Keratinocyte (primary cell): Measurements from ENCODE around the gene SEMA3E. TPM values are rescaled to one million over a fixed set of nuclear protein-coding genes. Genes with fewer than 3 reads are reported as not detected.

ENCODE experiments used
- DNase-seq: peaks from one replicate; pipeline ENCODE4 v3.0.0-alpha.2; 2011; ENCODE audit warnings: low read depth, missing footprints, low spot score
- FAIRE-seq: peaks from 2 replicates; lab custom pipeline; 2011; peaks lifted over from hg19 to GRCh38; lab: Jason Lieb, UNC
- H2AFZ ChIP-seq: 2 replicates; pipeline ENCODE4 v1.6.0; 2012; ENCODE audit warnings: low read length, control low read depth, inconsistent platforms; ENCODE audit not compliant: control insufficient read depth
- H3K27ac ChIP-seq: 2 replicates; pipeline ENCODE4 v1.5.1; 2011; ENCODE audit warnings: low read length; ENCODE audit not compliant: control insufficient read depth, insufficient read depth
- H3K27me3 ChIP-seq: 3 replicates; pipeline ENCODE4 v1.6.0; 2011; ENCODE audit warnings: low read length; ENCODE audit not compliant: control insufficient read depth, insufficient read depth; ENCODE audit errors: extremely low read depth
- H3K36me3 ChIP-seq, 2 experiments: 2 replicates in 1 of 2; 3 replicates in 1 of 2; pipeline ENCODE4 v1.5.1; 2011; ENCODE audit warnings: low read length in 2 of 2, mild to moderate bottlenecking in 1 of 2; ENCODE audit not compliant: control insufficient read depth in 2 of 2, insufficient read depth in 2 of 2; ENCODE audit errors: extremely low read depth in 1 of 2
- H3K4me1 ChIP-seq: 3 replicates; pipeline ENCODE4 v1.5.1; 2011; ENCODE audit warnings: low read length; ENCODE audit not compliant: control insufficient read depth, insufficient read depth; ENCODE audit errors: extremely low read depth
- H3K4me2 ChIP-seq: 3 replicates; pipeline ENCODE4 v1.6.0; 2011; ENCODE audit warnings: low read depth, low read length; ENCODE audit not compliant: control insufficient read depth, insufficient read depth; ENCODE audit errors: extremely low read depth
- H3K4me3 ChIP-seq, 3 experiments: fragments of 200-600 bp in 1 of 3; sonication (generic) in 1 of 3; 2 replicates in 2 of 3; 3 replicates in 1 of 3; pipeline ENCODE4 v1.5.1; 2011 to 2016; ENCODE audit warnings: low read length in 3 of 3, mild to moderate bottlenecking in 3 of 3, control low read depth in 2 of 3, inconsistent platforms in 1 of 3, low read depth in 1 of 3, mixed read lengths in 1 of 3, mixed run types in 1 of 3, moderate library complexity in 1 of 3; ENCODE audit not compliant: control insufficient read depth in 2 of 3, insufficient read depth in 2 of 3; ENCODE audit errors: extremely low read depth in 1 of 3
- H3K79me2 ChIP-seq: 2 replicates; pipeline ENCODE4 v1.6.0; 2012; ENCODE audit warnings: low read length; ENCODE audit not compliant: control insufficient read depth, insufficient read depth
- H3K9ac ChIP-seq: 3 replicates; pipeline ENCODE4 v1.6.0; 2011; ENCODE audit warnings: low read length; ENCODE audit not compliant: control insufficient read depth, insufficient read depth; ENCODE audit errors: extremely low read depth
- H3K9me1 ChIP-seq: 3 replicates; pipeline ENCODE4 v1.6.0; 2011; ENCODE audit warnings: low read length; ENCODE audit not compliant: control insufficient read depth, insufficient read depth; ENCODE audit errors: extremely low read depth
- H3K9me3 ChIP-seq: 2 replicates; pipeline ENCODE4 v1.5.1; 2012; ENCODE audit warnings: low read depth, low read length; ENCODE audit not compliant: control insufficient read depth
- H4K20me1 ChIP-seq: 3 replicates; pipeline ENCODE4 v1.6.0; 2011; ENCODE audit warnings: low read length; ENCODE audit not compliant: control insufficient read depth, insufficient read depth; ENCODE audit errors: extremely low read depth
- EZH2 ChIP-seq: IDR thresholded peaks from one replicate; pipeline ENCODE4 v1.6.1; 2012; ENCODE audit warnings: inconsistent platforms, mild to moderate bottlenecking, low read length, moderate library complexity
- dilution Hi-C: fragments of 300-500 bp; cut with MboI; formaldehyde crosslinking; loops from one replicate; pipeline ENCODE4 v1.7.0; 2020; ENCODE audit warnings: low sequenced_read_pairs; ENCODE audit not compliant: extremely low pct_ligation_motif_present
- polyA plus RNA-seq, 5 experiments: library from polyadenylated mRNA; depleted of rRNA in 3 of 5; stranded (reverse) in 3 of 5; stranded (forward) in 1 of 5; unstranded in 1 of 5; fragments of >200 nt; gene quantifications; 1 replicate in 1 of 5; 2 replicates in 3 of 5; 3 replicates in 1 of 5; pipeline versions ENCODE4 v1.2.1 to v1.2.3, GENCODE V29; 2011 to 2012; ENCODE audit warnings: missing spikeins in 2 of 5, low read depth in 1 of 5, low replicate concordance in 1 of 5
- TF ChIP-seq, protein P1 (sequence below), 3 experiments: IDR thresholded peaks in 1 of 3; conservative IDR thresholded peaks in 1 of 3; optimal IDR thresholded peaks in 1 of 3; 2 replicates in 2 of 3; 3 replicates in 1 of 3; pipeline versions ENCODE3 to v1.5.1; 2011; ENCODE audit warnings: low read length in 3 of 3, mild to moderate bottlenecking in 3 of 3, moderate library complexity in 2 of 3, control low read depth in 1 of 3, inconsistent platforms in 1 of 3; ENCODE audit not compliant: insufficient read depth in 2 of 3; ENCODE audit errors: extremely low read depth in 1 of 3

SEMA3E gene
- polyA plus RNA-seq, 1 donor (not counting 4 experiments of a cell fraction or from before 2014, with no cell fraction given) = 0.21 TPM

- FAIRE-seq (no peak), DNase-seq (no peak)
These were observed 283.2 kb downstream of the SEMA3E start for GRCh38 chr7:83365746-83366145.

DNA sequence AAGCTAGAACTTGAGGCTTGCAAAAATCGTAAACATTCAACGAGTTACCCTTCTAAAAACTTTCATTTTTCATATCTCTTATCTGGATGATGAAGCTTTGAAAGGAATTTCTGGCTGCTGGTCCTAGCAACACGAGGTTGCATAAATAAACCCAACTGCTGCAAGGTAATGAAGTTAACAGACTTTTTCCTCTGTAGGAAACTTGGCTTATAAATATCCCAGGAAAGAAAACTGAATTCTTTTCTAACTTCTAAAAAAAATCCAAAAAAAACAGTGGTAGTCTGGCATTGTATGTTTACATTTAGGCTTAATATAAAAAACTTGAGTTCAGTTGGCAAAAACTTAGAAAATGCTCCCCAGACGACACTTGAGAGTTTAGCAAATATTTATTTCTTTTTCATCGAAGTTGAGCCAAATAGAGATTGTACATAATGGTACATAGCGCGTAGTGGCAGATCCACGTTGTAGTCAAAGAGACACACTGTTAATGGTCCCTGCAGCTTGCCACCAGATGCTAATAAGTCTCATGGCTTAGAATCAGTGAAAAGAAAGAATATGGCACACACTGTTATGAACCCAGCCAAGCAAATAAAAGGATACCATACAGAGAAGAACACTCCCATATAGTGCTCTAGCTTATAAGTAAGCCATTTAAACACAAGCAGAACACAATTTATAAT is 285.9 kb downstream of the SEMA3E start:
- H3K9me1 ChIP-seq = no peaks in the 10 kb centered on the region
- no peak overlapping the region for H3K4me2 ChIP-seq
- no peak overlapping the region for H3K27ac ChIP-seq
- H3K9me3 ChIP-seq = no peaks in the 10 kb centered on the region
- H3K4me3 ChIP-seq = no peak overlapping the region
- no peak overlapping the region for H2AFZ ChIP-seq
- TF ChIP-seq EZH2 = no peak
- TF ChIP-seq, protein P1, sequence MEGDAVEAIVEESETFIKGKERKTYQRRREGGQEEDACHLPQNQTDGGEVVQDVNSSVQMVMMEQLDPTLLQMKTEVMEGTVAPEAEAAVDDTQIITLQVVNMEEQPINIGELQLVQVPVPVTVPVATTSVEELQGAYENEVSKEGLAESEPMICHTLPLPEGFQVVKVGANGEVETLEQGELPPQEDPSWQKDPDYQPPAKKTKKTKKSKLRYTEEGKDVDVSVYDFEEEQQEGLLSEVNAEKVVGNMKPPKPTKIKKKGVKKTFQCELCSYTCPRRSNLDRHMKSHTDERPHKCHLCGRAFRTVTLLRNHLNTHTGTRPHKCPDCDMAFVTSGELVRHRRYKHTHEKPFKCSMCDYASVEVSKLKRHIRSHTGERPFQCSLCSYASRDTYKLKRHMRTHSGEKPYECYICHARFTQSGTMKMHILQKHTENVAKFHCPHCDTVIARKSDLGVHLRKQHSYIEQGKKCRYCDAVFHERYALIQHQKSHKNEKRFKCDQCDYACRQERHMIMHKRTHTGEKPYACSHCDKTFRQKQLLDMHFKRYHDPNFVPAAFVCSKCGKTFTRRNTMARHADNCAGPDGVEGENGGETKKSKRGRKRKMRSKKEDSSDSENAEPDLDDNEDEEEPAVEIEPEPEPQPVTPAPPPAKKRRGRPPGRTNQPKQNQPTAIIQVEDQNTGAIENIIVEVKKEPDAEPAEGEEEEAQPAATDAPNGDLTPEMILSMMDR (optimal IDR thresholded peaks at IDR 0.05 in 1 of 3, IDR thresholded peaks at IDR 0.05 in 1 of 3, conservative IDR thresholded peaks at IDR 0.05 in 1 of 3; ENCODE audit: extremely low read depth in 1 of 3, insufficient read depth in 2 of 3, low read length in 3 of 3) = no peak
- H3K36me3 ChIP-seq = no peaks in the 10 kb centered on the region
- dilution Hi-C loops = no loop called here
- DNase-seq (no peak), FAIRE-seq (no peak)
- H3K4me1 ChIP-seq = no peaks in the 10 kb centered on the region
- no peaks in the 10 kb centered on the region for H4K20me1 ChIP-seq
- H3K9ac ChIP-seq = no peak overlapping the region
- H3K27me3 ChIP-seq = no peaks in the 10 kb centered on the region
- no peaks in the 10 kb centered on the region for H3K79me2 ChIP-seq

More at GRCh38 chr7:83365746-83366145, 283.2 kb downstream of the SEMA3E start:
- peaks cover 3% of the 10 kb centered on the region for H3K27me3 ChIP-seq
- no peaks in the 10 kb centered on the region for H3K79me2 ChIP-seq
- H3K9ac ChIP-seq = no peak overlapping the region
- H3K4me2 ChIP-seq = no peak overlapping the region
- TF ChIP-seq, protein P1 (optimal IDR thresholded peaks at IDR 0.05 in 1 of 3, IDR thresholded peaks at IDR 0.05 in 1 of 3, conservative IDR thresholded peaks at IDR 0.05 in 1 of 3; ENCODE audit: extremely low read depth in 1 of 3, insufficient read depth in 2 of 3, low read length in 3 of 3) = no peak
- TF ChIP-seq EZH2 = no peak
- H4K20me1 ChIP-seq = no peaks in the 10 kb centered on the region
- no peaks in the 10 kb centered on the region for H3K9me1 ChIP-seq
- no peak overlapping the region for H3K27ac ChIP-seq
- H3K4me3 ChIP-seq = no peak overlapping the region
- no peaks in the 10 kb centered on the region for H3K36me3 ChIP-seq
- no peaks in the 10 kb centered on the region for H3K9me3 ChIP-seq
- dilution Hi-C loops = no loop called here
- no peaks in the 10 kb centered on the region for H3K4me1 ChIP-seq
- no peak overlapping the region for H2AFZ ChIP-seq
